GM19239 (cell line): ENCODE results near the gene PAX7.
"Not testable (repeated sequence)": the region's sequence is repeated elsewhere in the genome, so short reads cannot be mapped to it uniquely, and the experiment has no call there.

Experiments used
- DNase-seq: peaks from one replicate; pipeline ENCODE4 v3.0.0; 2011; ENCODE audit warnings: low spot score; ENCODE audit not compliant: insufficient read length
- FAIRE-seq: peaks from 2 replicates; lab custom pipeline; 2011; peaks lifted over from hg19 to GRCh38; lab: Jason Lieb, UNC

PAX7 gene

DNA sequence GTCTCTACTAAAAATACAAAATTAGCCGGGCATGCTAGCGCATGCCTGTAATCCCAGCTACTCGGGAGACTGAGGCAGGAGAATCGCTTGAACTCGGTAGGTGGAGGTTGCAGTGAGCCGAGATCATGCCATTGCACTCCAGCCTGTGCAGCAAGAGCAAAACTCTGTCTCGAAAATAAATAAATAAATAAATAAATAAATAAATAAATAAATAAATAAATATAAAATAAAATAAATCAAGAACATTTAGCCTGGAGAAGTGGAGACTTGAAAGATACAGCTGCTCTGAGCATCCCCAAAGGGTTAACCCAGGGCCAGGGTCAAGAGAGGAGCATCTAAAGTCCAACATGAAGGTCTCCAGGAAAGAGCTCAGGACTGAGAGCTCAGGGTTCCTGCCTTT, 63.6 kb downstream of the PAX7 start:
- not testable (repeated sequence) for DNase-seq, FAIRE-seq

GRCh38 chr1:18697541-18697940, 66.9 kb downstream of the PAX7 start:
- DNase-seq, result no peak
- no peak for FAIRE-seq

GRCh38 chr1:18700530-18700929, 69.9 kb downstream of the PAX7 start:
- DNase-seq, result no peak
- FAIRE-seq, result no peak

DNA sequence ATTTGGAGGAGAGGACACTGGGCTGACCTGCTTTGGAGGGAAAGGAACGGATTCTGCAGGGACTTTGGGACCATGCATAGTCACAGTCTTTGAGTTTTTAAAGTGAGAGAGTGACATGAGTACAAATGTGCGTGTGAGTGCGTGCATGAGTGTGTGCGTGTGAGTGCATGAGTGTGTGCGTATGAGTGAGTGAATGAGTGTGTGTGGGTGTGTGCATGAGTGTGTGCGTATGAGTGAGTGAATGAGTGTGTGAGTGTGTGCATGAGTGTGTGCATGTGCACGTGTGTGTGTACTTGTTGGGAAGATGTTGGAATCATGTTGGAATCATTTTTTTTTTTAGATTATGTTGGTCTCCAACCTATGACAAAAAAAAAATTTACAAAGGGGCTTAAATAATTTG, 70.5 kb downstream of the PAX7 start:
- no peak for FAIRE-seq
- DNase-seq, result no peak

GRCh38 chr1:18703041-18703621, 72.5 kb downstream of the PAX7 start:
- FAIRE-seq (no peak), DNase-seq (no peak)

- DNase-seq (no peak), FAIRE-seq (no peak)
Measured at GRCh38 chr1:18705811-18706210, 75.2 kb downstream of the PAX7 start.

DNA sequence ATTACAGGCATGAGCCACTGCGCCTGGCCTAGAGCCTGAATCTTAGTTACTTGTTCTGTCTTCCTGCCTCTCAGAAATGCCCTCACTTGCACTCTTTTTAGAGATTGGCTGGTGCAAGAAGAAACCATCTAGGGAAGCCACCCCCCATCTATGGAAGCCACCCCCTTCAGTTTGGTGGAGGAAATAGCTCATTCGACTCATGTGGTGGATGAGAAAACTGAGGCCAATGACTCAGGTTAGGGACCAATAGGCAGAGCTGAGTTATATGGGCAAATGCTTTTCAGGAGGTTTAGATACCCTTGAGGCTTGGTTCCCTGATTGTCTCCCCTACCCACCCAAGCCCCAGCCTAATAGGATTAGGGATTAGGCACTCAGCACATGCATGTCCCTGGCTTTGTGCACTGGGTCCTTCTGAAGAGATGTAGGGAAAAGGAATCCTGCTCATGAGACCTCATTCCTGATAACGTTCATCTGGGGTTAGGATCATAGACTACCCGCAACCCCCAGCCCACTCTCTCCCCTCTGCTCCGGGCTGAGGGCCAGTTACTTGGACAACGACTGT, 77.1 kb downstream of the PAX7 start:
- FAIRE-seq (no peak), DNase-seq (no peak)

DNA sequence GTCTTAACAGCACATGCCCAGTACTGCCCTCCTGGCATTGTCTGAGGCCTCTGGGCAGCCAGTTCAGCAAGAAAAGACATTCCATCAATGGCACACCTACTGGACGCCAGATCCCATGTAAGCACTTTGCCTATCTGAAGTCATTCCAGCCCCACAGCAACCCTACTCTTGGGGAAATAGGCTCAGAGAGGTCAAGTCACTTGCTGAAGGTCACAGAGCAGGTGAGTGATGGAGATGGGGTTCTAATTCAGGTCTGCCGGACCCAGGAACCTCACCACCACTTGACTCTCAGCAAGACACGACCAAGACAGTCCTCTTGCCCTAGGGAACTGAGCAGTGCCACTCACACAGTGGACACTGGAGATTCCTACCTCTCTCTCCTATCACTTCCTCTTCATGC, 79.4 kb downstream of the PAX7 start:
- DNase-seq (no peak), FAIRE-seq (no peak)

DNA sequence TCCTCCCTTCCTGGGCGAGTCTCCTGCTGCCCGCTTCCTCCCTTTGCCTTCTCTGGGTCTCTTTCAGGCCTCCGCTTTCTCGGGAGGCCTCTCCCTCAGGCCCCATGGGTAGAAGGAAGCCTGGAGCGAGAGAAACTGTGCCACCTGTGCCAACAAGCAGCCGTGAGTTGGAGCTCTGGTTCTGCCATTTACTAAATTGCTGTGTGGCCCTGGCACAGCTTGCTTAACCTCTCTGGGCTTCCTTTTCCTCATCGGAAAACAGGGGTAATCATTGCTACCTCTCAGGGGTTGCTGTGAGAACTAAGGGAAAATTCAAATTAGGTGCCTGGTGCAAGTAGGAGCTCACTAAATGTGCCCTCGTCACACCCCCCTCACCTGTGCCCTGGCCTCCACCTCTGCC, 80.4 kb downstream of the PAX7 start:
- no peak for DNase-seq
- no peak for FAIRE-seq

- FAIRE-seq, result no peak
- no peak for DNase-seq
Measured at GRCh38 chr1:18711536-18712251, 81.0 kb downstream of the PAX7 start.

GRCh38 chr1:18712252-18712600, 81.6 kb downstream of the PAX7 start:
- no peak for FAIRE-seq
- no peak for DNase-seq

DNA sequence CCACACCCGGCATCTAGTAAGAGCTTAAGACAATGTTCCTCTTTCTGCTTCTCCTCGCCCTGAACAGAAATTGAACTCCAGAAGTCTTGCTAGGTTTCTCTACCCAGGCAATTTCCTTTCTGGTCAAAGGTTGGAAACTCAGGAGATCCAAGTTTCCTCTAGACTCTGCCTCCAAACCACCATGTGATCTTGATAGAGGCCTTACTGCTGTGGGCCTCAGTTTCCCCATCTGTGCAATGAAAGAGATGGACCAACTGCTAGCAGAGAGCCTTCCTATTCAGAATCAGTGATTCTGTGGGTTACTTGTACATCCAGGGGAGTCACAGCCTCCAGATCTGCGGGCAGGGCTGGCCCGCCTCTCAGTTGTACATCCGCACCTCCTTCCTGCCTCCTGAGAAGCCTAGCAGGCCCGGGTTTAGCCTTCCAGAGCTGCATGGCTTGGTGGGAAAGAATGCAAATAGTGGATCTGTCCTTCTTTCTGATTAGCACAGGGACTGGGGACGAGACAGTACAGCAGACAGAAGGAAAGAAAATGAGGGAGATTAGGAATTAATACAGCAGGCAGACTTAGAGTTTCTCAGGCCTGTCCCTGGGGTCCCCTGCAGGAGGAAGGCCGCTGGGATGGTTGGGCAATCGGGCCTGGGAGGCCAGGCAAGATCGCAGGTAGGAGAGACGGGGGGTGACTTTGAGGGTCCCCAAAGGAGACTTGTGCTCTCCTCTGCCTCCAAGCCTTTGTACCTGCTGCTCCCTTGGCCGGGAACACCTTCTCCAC, 83.9 kb downstream of the PAX7 start:
- DNase-seq (no peak), FAIRE-seq (no peak)

GRCh38 chr1:18716112-18716784, 85.6 kb downstream of the PAX7 start:
- DNase-seq, result no peak
- no peak for FAIRE-seq

DNA sequence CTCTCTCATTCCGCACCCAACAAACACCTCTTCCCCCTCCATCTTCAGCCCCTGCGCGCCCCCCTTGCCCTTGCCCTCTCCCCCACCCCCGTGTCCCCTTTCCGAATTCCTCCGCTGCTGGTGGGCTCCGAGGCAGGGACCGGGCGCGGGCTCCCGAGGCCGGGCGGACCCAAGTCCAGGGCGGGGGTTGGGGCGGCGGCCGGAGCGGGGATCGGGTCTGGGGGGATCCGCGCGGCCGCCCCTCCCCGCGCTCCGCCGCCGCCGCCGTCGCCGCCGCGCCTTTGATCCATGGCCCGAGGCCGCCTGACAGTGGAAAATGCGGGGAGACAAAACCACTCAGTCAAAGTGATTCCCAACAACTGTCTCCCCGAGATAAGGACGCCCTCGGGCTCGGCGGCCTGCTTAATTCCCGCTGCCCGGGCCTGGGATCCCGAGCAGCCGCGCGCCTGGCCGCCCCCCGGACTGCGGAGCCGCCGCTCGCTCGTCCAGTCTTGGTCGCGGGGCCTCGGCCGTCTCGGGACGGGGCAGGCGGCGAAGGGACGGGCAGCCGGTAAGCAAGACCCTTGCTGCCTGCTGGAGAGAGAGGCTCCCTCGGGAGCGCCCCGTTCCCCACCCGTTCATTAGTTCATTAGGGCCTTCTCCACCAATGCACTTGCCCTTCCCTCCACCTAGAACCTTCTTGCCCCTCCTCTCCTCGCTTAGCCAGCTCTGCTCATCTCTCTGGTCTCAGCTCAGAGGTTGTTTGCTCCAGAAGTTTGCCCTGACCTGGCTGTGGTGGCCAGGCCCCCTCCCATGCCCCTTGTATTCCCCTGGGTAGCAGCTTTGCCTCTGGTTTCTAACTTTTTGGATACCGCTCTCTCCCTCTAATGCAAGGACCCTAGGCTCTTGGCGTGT, 86.4 kb downstream of the PAX7 start:
- DNase-seq (no peak), FAIRE-seq (no peak)

DNA sequence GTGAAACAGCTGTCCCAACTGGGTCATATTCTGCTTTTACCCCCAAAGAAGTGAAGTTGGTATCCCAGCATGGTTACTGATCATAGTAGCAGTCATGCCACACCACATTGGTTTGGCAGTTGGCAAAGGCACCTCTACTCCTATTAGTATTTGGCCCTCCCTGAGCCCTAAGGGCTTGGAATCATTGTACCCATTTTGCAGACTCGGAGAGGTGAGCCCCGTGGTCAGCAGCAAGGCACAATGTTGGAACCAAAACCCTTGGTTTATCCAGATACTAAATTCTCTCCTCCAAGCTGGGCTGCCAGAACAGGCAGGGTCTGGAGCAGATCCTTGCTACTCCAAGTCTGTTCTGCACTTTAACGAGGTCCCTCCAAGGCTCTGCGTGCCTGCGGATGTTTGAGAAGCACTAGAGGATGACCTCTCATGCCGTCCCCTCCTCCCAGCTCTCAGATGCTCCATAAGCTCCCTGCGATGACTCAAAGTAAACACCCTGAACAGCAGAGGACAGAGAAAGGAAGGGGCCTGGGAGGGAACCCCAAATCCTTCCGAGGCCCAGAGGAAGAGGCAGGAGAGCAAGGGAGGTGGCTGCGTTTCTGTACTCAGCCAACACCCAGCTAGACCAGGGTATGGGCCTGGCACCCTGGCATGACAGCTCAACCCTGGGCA, 89.3 kb downstream of the PAX7 start:
- DNase-seq (no peak), FAIRE-seq (no peak)

- DNase-seq (no peak), FAIRE-seq (no peak)
Measured at GRCh38 chr1:18721041-18721440, 90.4 kb downstream of the PAX7 start.

DNA sequence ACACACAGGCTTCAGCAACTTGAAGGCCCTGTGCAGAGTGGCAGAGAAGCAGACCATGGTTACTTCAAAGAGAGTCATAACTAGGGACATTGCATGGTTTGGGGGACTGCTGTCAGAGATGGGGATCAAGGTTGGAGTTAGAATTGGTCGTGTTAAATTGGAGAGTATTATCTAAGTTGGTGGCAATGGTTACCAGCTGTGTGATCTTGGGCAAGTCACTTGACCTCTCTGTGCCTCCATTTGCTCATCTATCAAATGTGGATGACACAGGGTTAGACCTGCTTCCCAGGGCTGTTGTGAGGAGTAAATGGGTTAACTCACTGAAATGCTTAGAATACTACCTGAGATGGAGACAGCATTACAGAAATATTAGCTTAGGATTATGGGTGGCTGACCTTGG, 91.1 kb downstream of the PAX7 start:
- DNase-seq, result no peak
- no peak for FAIRE-seq

- no peak for DNase-seq
- no peak for FAIRE-seq
Measured at GRCh38 chr1:18722270-18722669, 91.6 kb downstream of the PAX7 start.

- FAIRE-seq, result no peak
- no peak for DNase-seq
Measured at GRCh38 chr1:18723206-18723605, 92.6 kb downstream of the PAX7 start.
